ENCODE measurements around the gene CMTM7. TPM values are rescaled to one million over a fixed set of nuclear protein-coding genes. Genes with fewer than 3 reads are reported as not detected.

CMTM7 gene
- total and polyA plus RNA-seq, 2 of the 13 experiments (the other 11 are each of a cell fraction or from before 2014, with no cell fraction given) = 20.9 to 21.4 TPM

DNA sequence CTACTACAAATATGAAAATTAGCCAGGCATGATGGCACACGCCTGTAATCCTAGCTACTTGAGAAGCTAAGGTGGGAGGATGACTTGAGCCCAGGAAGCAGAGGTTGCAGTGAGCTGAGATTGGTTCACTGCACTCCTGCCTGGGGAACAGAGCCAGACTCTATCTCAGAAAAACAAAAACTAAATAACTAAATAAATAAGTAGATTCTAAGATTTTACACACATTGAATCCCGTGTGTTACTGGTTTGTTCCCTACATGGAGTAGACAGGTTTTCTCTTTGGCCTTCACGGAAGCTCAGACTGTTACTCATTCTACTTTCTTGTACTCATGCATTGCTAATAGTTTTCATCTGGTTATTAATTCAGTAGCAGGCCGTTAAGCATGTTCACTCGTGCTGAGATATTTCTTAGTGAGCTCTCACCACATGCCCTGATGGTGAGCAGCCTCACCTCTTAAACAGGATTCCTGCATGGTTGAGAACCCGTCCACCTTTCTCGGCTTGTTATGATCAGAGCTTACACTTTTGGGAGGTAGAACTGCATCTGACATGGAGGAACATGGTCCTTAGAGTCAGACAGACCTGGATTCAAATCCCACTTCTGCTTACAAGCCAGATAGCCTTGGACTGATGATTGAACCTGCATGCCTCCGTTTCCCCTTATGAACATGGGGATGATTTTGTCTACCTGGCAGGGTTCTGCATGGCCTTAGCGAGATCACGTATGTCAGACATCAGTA, 49.1 kb downstream of the CMTM7 start:
- no TSS peak for BruUV-seq (replicated peaks)
- FAIRE-seq (no peak), DNase-seq (ENCODE audit: low spot score) (no peak), ATAC-seq (no peak)
- no peak overlapping the region for H2AFZ ChIP-seq (ENCODE audit: low read length)
- H3K36me3 ChIP-seq (replicated peaks in 1 of 2; ENCODE audit: control insufficient read depth in 1 of 2, insufficient read depth in 2 of 2, low read length in 2 of 2) = peaks cover 0 to 8% of the 10 kb centered on the region in 2 experiments; a peak in 1 of 5 replicates
- ChIA-PET POLR2A (no interaction called here), CTCF (ENCODE audit: low intra/inter-chr PET ratio, low total read pairs) (no interaction called here)
- TF ChIP-seq ZNF660 (CRISPR knock-in tag; IDR thresholded peaks at IDR 0.05; ENCODE audit: borderline replicate concordance, low read depth) = no peak
- TF ChIP-seq FOXO1 (CRISPR knock-in tag; IDR thresholded peaks at IDR 0.05) = no peak
- TF ChIP-seq GPN1 (CRISPR knock-in tag; IDR thresholded peaks at IDR 0.05; ENCODE audit: borderline replicate concordance) = no peak
- TF ChIP-seq, protein P1, sequence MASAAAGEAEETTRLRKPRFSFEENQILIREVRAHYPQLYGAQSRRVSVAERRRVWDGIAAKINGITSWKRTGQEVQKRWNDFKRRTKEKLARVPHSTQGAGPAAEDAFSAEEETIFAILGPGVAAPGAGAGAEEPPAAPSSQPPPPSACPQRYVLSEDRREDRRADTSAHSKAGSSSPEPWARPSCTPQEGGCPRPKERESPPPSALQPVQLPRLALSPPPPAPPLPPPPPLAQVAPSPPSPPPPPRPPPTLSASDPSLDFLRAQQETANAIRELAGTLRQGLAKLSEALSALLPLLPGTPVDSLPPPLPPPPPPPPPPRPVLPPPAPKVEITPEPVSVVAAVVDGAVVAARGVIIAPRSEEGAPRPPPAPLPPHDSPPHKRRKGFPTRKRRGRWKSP (CRISPR knock-in tag; IDR thresholded peaks at IDR 0.05) = no peak
- no peak for TF ChIP-seq RFXANK (CRISPR knock-in tag; IDR thresholded peaks at IDR 0.05)
- no peak for TF ChIP-seq ZNF570 (CRISPR knock-in tag; IDR thresholded peaks at IDR 0.05; ENCODE audit: borderline replicate concordance)
- TF ChIP-seq KDM5A (IDR thresholded peaks at IDR 0.05; ENCODE audit: borderline replicate concordance, low read length) = no peak
- TF ChIP-seq ZNF775 (CRISPR knock-in tag; IDR thresholded peaks at IDR 0.05; ENCODE audit: borderline replicate concordance) = no peak
- no peak overlapping the region for H3K9ac ChIP-seq (ENCODE audit: insufficient read depth, low read depth, low read length)
- no peaks in the 10 kb centered on the region for H3K9me3 ChIP-seq (ENCODE audit: low read length)
- no peaks in the 10 kb centered on the region for H3K4me1 ChIP-seq (ENCODE audit: insufficient read depth, low read length)
- H3K27me3 ChIP-seq (ENCODE audit: control insufficient read depth in 1 of 2, insufficient read depth in 2 of 2, low read length in 2 of 2) = no peaks in the 10 kb centered on the region
- no peaks in the 10 kb centered on the region for H4K20me1 ChIP-seq (ENCODE audit: insufficient read depth, low read length)
- 96% methylated on average over 10 of the region's 10 CpGs for WGBS (ENCODE audit: low lambda C conversion rate)
- intact Hi-C loops (cut with micrococcal nuclease; ENCODE audit: unreplicated experiment) (no loop called here), in situ Hi-C loops (cut with HindIII; ENCODE audit: extremely low pct_ligation_motif_present, low pct_unique_long_range_greater_than_20kb) (no loop called here)
- no peak overlapping the region for H3K4me2 ChIP-seq (ENCODE audit: low read depth, low read length)
- no peak overlapping the region for H3K4me3 ChIP-seq (replicated peaks in 1 of 3; ENCODE audit: insufficient read depth in 1 of 3, low read depth in 2 of 3, low read length in 3 of 3)
- H3K27ac ChIP-seq (ENCODE audit: extremely low read length, insufficient read depth, low read length) = no peak overlapping the region
- no peaks in the 10 kb centered on the region for H3K79me2 ChIP-seq (ENCODE audit: insufficient read depth, low read length)
